Measurements from ENCODE around the gene NR2C2. TPM values are rescaled to one million over a fixed set of nuclear protein-coding genes. Genes with fewer than 3 reads are reported as not detected.

The NR2C2 gene
- total and polyA plus RNA-seq, 9 of the 15 experiments (the other 6 are each of a cell fraction or from before 2014, with no cell fraction given): 6.1 to 33.0 (median 14.6) TPM

DNA sequence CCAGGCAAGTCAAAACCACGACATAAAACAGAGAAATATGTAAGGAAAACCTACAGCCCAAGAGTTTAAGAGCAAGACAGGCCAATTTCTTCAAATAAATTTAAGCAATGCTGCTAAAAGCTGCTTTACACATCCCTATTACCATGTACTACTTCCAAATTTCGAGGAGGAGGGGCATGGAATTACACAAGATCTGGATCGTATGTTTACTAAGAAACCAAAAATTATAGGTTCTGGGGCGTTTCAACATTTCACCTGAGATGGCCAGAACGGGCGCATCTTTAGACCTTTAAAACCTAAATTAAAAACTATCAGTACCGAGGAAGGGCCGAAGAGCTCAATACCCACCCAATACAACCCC is 664 bp upstream of the NR2C2 start (continued):
- TF ChIP-seq MNT (conservative IDR thresholded peaks at IDR 0.05) (0 out of 4 replicates have a peak, but pooled peaks of 1 of the 2 experiments have one; percentile 4), ARNT (IDR thresholded peaks at IDR 0.05) (0 out of 4 replicates have a peak, but pooled peaks of 1 of the 2 experiments have one; percentile 19), ZNF586 (CRISPR knock-in tag; conservative IDR thresholded peaks at IDR 0.05) (no peak)

- intact Hi-C loops (cut with micrococcal nuclease): loop anchor here (2.0 kb wide), 1 partner anchor 105 kb away; no protein-coding TSS in a partner anchor
- POLR2A ChIA-PET: interaction anchor here (0.5 to 1.7 kb wide), 13 partner anchors 10 to 575 kb away, joined by 3 to 12 read pairs (median 4); no protein-coding TSS in a partner anchor
- BruUV-seq (replicated peaks): no TSS peak
- FAIRE-seq (peak; percentile 89), ATAC-seq (peak; percentile 94), DNase-seq (ENCODE audit: extremely low read depth in 1 of 4, low spot score in 3 of 4) (peak; percentile 99 to 100 (median 99))
- Histone ChIP-seq H4K20me1 (replicated peaks; ENCODE audit: control insufficient read depth, insufficient read depth, low read length) (no peaks in the 10 kb centered on the region; the same call in 1 of the 2 replicates), H3K9me3 (replicated peaks; ENCODE audit: control insufficient read depth, insufficient read depth, low read depth, low read length) (no peaks in the 10 kb centered on the region), H3K9me1 (ENCODE audit: control insufficient read depth, insufficient read depth, low read length) (no peaks in the 10 kb centered on the region), H3K4me1 (replicated peaks in 1 of 2; ENCODE audit: control insufficient read depth in 2 of 2, insufficient read depth in 2 of 2, low read length in 2 of 2) (peaks cover 5 to 31% of the 10 kb centered on the region in 2 experiments), H2AFZ (ENCODE audit: low read depth, low read length) (peak overlapping the region; percentile 99), H3K36me3 (ENCODE audit: control insufficient read depth, insufficient read depth, low read length) (peaks cover 49% of the 10 kb centered on the region), H3K27me3 (ENCODE audit: control insufficient read depth in 2 of 2, insufficient read depth in 2 of 2, low read length in 2 of 2) (no peaks in the 10 kb centered on the region), H3K79me2 (ENCODE audit: control insufficient read depth, insufficient read depth, low read length) (peaks cover 82% of the 10 kb centered on the region), H3K4me2 (ENCODE audit: insufficient read depth, low read length) (peak overlapping the region; percentile 99; the same call in 1 of the 2 replicates), H3K4me3 (peak overlapping the region; percentile 85), H3K9ac (ENCODE audit: insufficient read depth in 1 of 2, low read depth in 2 of 2, low read length in 2 of 2) (peak overlapping the region; percentile 96 to 99), H3K27ac (ENCODE audit: extremely low read depth, low read depth, low read length) (peak overlapping the region; percentile 99)
- in situ Hi-C loops (cut with MboI): no loop called here
- CTCF ChIA-PET (ENCODE audit: low intra/inter-chr PET ratio): no interaction called here
- whole genome bisulfite sequencing (ENCODE audit: insufficient coverage, low coverage, missing lambda C conversion rate): 1% methylated on average over 43 of the region's 79 CpGs
- 0 out of 4 replicates have a peak, but pooled peaks of 1 of the 2 experiments have one; percentile 49 for TF ChIP-seq TEAD1 (CRISPR knock-in tag; IDR thresholded peaks at IDR 0.05)
- no peak for TF ChIP-seq NFE2 (IDR thresholded peaks at IDR 0.05; ENCODE audit: low read depth)
- peak; percentile 96 for TF ChIP-seq MBD2 (IDR thresholded peaks at IDR 0.05; ENCODE audit: borderline replicate concordance, low read depth)
- no peak for TF ChIP-seq ZFP91 (CRISPR knock-in tag; IDR thresholded peaks at IDR 0.05)
- TF ChIP-seq HLTF (IDR thresholded peaks at IDR 0.05): no peak
- TF ChIP-seq HIVEP1 (CRISPR knock-in tag; IDR thresholded peaks at IDR 0.05): no peak
Observed at GRCh38 chr3:14947886-14948608, 664 bp downstream of the NR2C2 start.
